ENCODE data around the gene SC5D. TPM values are rescaled to one million over a fixed set of nuclear protein-coding genes. Genes with fewer than 3 reads are reported as not detected.

The SC5D gene
- 10 to 100 TPM; 19.9 to 59.7 (median 24.7) TPM for total RNA-seq
- polyA plus RNA-seq: 10 to 100 TPM; 14.0 to 47.6 TPM
- long read RNA-seq, donor 1, transcript SC5D-201 (5 exons, 2,456 nt): major isoform, 67 of 83 reads
- long read RNA-seq, donor 1, partial matches to known transcripts: 8 of 83 reads
- long read RNA-seq, donor 1, other reads (novel, unspliced or antisense): 4 of 83 reads
- long read RNA-seq, donor 2, transcript SC5D-201 (5 exons, 2,456 nt): major isoform, 12 of 33 reads
- long read RNA-seq, donor 2, partial matches to known transcripts: 18 of 33 reads
- long read RNA-seq, donor 2, other reads (novel, unspliced or antisense): 0 of 33 reads
- long read RNA-seq, donor 3, transcript SC5D-201 (5 exons, 2,456 nt): major isoform, 46 of 50 reads
- long read RNA-seq, donor 3, partial matches to known transcripts: 1 of 50 reads
- long read RNA-seq, donor 3, other reads (novel, unspliced or antisense): 1 of 50 reads

DNA sequence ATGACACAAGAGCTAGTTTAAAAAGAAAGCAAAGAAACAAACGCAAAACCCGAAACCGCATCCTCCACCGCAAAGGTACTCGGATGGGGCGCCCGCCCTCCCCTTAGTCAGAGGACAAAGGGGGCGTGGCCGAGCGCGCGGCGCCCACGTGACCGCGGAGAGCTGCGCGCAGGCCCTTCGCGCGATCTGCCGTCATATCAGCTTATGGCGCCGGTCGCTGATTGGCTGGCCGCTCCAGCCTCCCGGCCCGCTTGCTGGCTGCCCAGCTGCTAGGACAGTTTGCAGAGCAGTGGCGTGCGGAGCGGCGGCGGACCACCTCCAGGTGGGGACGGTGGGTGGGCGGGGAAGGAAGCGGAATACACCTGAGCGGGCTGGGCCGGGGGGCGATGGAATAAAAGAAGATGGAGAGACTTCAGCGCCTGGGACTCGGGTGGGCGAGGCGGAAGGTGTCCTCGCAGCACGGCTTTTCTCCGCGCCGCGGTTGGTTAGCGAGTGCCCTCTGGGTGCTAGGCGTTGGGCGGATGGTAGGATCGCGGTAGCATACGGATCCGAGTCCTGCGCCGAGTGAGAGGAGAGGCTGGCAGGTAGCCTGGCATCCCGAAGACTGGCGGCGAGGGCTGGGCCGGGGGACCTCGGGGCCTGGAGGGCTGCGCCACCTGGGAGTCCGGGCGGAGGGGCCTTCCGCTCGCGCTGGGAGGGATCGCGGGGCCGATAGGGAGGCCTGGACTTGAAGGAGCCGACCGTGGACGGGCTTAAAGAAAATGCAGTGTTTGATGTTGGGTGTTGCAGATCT lies at the start of gene SC5D:
Gene SC5D, plus strand, starts transcription at position 277 of the 793 bp plus-strand sequence. CDS start 10,605 bp downstream, outside the sequence.
- WGBS, 3 donors: 0 to 1% (median 1%) methylated on average over 64 to 75 of the region's 75 CpGs
- H3K9me3 ChIP-seq: no peaks in the 10 kb centered on the region
- DNase-seq: peak; percentile 94 to 96 (median 95)
- peak within 1 kb of the TSS; percentile 84 for H3K4me3 ChIP-seq
- TF ChIP-seq CTCF (IDR thresholded peaks at IDR 0.05) (peak in 1 of 3 donors; percentile 1), POLR2A (IDR thresholded peaks at IDR 0.05) (peak; percentile 63), EP300 (IDR thresholded peaks at IDR 0.05) (no peak)
- intact Hi-C loops (cut with DNase I): no loop called here
- no peaks in the 10 kb centered on the region for H3K36me3 ChIP-seq
- H3K27ac ChIP-seq: peak within 1 kb of the TSS; percentile 55 to 66
- H3K27me3 ChIP-seq: no peaks in the 10 kb centered on the region
- no peaks in the 10 kb centered on the region for H3K4me1 ChIP-seq (ENCODE audit: insufficient read depth)

DNA sequence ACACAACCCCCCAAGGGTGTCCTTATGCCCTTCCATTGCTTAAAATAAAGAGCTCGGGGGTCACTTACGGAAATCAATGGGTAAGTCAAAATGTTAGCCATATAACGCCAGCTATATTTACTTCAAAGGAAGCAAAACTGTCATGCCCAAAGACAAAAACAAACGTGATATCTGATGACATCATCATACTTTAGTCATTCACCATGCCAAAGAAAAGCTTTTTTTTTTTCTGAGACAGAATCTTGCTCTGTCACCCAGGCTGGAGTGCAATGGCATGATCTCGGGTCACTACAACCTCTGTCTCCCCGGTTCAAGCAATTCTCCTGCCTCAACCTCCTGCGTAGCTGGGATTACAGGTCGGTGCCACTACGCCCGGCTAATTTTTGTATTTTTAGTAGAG lies 47.7 kb upstream of the SC5D start:
- no peaks in the 10 kb centered on the region for H3K27me3 ChIP-seq
- H3K9me3 ChIP-seq: no peaks in the 10 kb centered on the region
- H3K36me3 ChIP-seq: no peaks in the 10 kb centered on the region
- H3K4me3 ChIP-seq: no peak overlapping the region
- 74 to 88% (median 83%) methylated on average over 10 of the region's 10 CpGs for WGBS, 3 donors
- DNase-seq: no peak
- intact Hi-C loops (cut with DNase I): no loop called here
- no peak overlapping the region for H3K27ac ChIP-seq
- TF ChIP-seq CTCF (IDR thresholded peaks at IDR 0.05) (no peak), POLR2A (IDR thresholded peaks at IDR 0.05) (no peak), EP300 (IDR thresholded peaks at IDR 0.05) (no peak)
- no peaks in the 10 kb centered on the region for H3K4me1 ChIP-seq (ENCODE audit: insufficient read depth)

DNA sequence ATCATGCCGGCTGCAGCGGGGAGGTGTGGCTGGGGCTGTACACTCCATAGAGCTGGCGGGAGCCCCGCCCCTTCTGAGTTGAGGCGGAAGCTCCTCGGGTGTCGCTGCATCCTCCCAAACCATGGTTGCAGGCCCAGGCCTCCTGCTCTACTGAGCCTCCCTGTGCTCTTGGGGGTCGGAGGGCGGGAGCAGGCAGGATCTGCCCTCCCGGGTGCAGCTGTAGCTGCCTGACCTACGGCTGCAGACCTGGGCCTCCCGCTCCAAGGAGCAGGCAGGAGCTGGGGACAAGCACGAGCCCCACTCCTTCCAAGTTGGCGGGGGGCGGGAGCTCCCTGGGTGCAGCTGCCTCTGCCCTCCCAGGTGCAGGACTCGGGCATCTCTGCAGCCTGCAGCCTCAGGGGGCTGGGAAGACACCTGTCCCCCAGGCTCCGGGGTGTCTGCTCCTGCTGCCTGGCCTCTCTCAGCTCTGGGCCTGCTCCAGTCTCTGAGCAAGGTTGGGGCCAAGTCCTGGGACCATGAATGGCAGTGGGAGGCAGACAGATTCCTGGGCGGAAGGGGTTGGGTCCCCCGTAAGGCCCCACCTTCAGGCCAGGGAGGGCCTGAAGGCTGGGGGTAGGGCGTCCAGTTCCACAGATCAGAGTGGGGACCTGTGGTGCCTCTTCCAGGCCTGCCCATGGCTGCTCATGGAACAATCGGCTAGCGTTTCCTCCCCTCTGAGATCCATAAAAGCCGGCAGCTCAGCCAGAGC lies 46.4 kb upstream of the SC5D start:
- intact Hi-C loops (cut with DNase I): no loop called here
- Histone ChIP-seq H3K4me3 (no peak overlapping the region), H3K4me1 (ENCODE audit: insufficient read depth) (no peaks in the 10 kb centered on the region), H3K27me3 (no peaks in the 10 kb centered on the region), H3K36me3 (no peaks in the 10 kb centered on the region), H3K27ac (no peak overlapping the region), H3K9me3 (no peaks in the 10 kb centered on the region)
- WGBS, 3 donors: 81 to 86% (median 84%) methylated on average over 20 to 23 of the region's 23 CpGs
- DNase-seq: no peak
- TF ChIP-seq EP300 (IDR thresholded peaks at IDR 0.05) (no peak), POLR2A (IDR thresholded peaks at IDR 0.05) (no peak), CTCF (IDR thresholded peaks at IDR 0.05) (no peak)

DNA sequence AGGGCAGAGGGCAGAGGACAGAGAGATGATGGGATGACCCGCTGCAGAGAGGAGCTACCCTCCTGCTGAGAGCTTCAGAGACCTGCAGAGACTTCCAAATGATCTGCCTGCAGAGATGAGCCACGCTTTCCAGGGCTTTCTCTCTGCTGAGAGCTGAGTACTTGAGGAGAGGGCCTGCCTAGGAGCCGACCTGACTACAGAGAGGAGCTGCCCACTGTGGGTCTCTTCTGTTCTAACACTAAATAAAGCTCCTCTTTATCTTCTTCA lies 45.9 kb upstream of the SC5D start:
- Histone ChIP-seq H3K4me1 (ENCODE audit: insufficient read depth) (no peaks in the 10 kb centered on the region), H3K4me3 (no peak overlapping the region), H3K27me3 (no peaks in the 10 kb centered on the region), H3K36me3 (no peaks in the 10 kb centered on the region), H3K27ac (no peak overlapping the region), H3K9me3 (no peaks in the 10 kb centered on the region)
- no peak for DNase-seq
- 78 to 87% (median 85%) methylated on average over 2 to 3 of the region's 3 CpGs for WGBS, 3 donors
- TF ChIP-seq POLR2A (IDR thresholded peaks at IDR 0.05) (no peak), CTCF (IDR thresholded peaks at IDR 0.05) (no peak)
- intact Hi-C loops (cut with DNase I): no loop called here

Measured in ovary (tissue), 10 donors.